H1 (cell line): ENCODE data around the gene TRABD2B. TPM values are rescaled to one million over a fixed set of nuclear protein-coding genes. Genes with fewer than 3 reads are reported as not detected.

ENCODE experiments used
- CTCF ChIA-PET: fragments of 300-600 bp; sonication (Branson Sonifier 250); formaldehyde crosslinking; loops from one replicate; lab custom pipeline; 2021; ENCODE audit not compliant: partially characterized antibody; lab: Charles Lee
- POLR2A ChIA-PET: fragments of 300-600 bp; sonication (Branson Sonifier 250); formaldehyde crosslinking; loops from one replicate; lab custom pipeline; 2021; ENCODE audit warnings: inconsistent platforms; ENCODE audit not compliant: partially characterized antibody; lab: Charles Lee
- DNase-seq, 2 experiments: peaks; one replicate each; pipeline versions ENCODE4 v3.0.0 to v3.0.0-alpha.2; 2010 to 2022; ENCODE audit warnings: low spot score in 2 of 2, low read depth in 1 of 2, mixed read lengths in 1 of 2
- FAIRE-seq: peaks from 2 replicates; lab custom pipeline; 2011; peaks lifted over from hg19 to GRCh38; lab: Jason Lieb, UNC
- H2AFZ ChIP-seq: 2 replicates; pipeline ENCODE4 v1.8.1; 2012; ENCODE audit warnings: low read length, inconsistent platforms
- H2AK5ac ChIP-seq: 2 replicates; pipeline ENCODE4 v1.6.1; 2013; ENCODE audit warnings: low read depth, low read length
- H2BK120ac ChIP-seq: replicated peaks from 2 replicates; pipeline ENCODE3; 2013; ENCODE audit warnings: low read depth, low read length, inconsistent platforms
- H2BK12ac ChIP-seq: 2 replicates; pipeline ENCODE4 v1.6.1; 2013; ENCODE audit warnings: low read depth, low read length
- H2BK15ac ChIP-seq: 2 replicates; pipeline ENCODE4 v1.6.1; 2013; ENCODE audit warnings: low read length
- H2BK20ac ChIP-seq: 2 replicates; pipeline ENCODE4 v1.6.1; 2013; ENCODE audit warnings: low read length
- H2BK5ac ChIP-seq: 2 replicates; pipeline ENCODE4 v1.6.1; 2013; ENCODE audit warnings: low read depth, low read length
- H3K14ac ChIP-seq: 2 replicates; pipeline ENCODE4 v1.6.1; 2013; ENCODE audit warnings: inconsistent platforms; ENCODE audit not compliant: insufficient read length
- H3K18ac ChIP-seq: 2 replicates; pipeline ENCODE4 v1.6.1; 2013; ENCODE audit warnings: low read length; ENCODE audit errors: extremely low read depth
- H3K23ac ChIP-seq: 2 replicates; pipeline ENCODE4 v1.6.1; 2013; ENCODE audit warnings: inconsistent platforms; ENCODE audit not compliant: insufficient read length
- H3K23me2 ChIP-seq: 2 replicates; pipeline ENCODE4 v1.6.1; 2013; ENCODE audit warnings: low read depth, low read length
- H3K27ac ChIP-seq: 2 replicates; pipeline ENCODE4 v1.6.1; 2011; ENCODE audit warnings: low read depth, low read length, inconsistent platforms
- H3K27me3 ChIP-seq, 4 experiments: replicated peaks in 1 of 4; 1 replicate in 1 of 4; 2 replicates in 3 of 4; pipeline versions ENCODE4 v1.6.1 to v1.8.1; 2011 to 2013; ENCODE audit warnings: low read length in 3 of 4, mild to moderate bottlenecking in 3 of 4, inconsistent platforms in 2 of 4, mixed read lengths in 2 of 4, moderate library complexity in 1 of 4; ENCODE audit not compliant: control insufficient read depth in 3 of 4, insufficient read depth in 3 of 4; ENCODE audit errors: extremely low read depth in 1 of 4
- H3K36me3 ChIP-seq, 4 experiments: 2 replicates each; pipeline versions ENCODE4 v1.6.1 to v1.8.1; 2011 to 2013; ENCODE audit warnings: mild to moderate bottlenecking in 4 of 4, low read length in 3 of 4, moderate library complexity in 2 of 4, control low read depth in 1 of 4, inconsistent platforms in 1 of 4; ENCODE audit not compliant: insufficient read depth in 4 of 4, control insufficient read depth in 2 of 4
- H3K4ac ChIP-seq: replicated peaks from 2 replicates; pipeline ENCODE3; 2013; ENCODE audit warnings: low read length, low read depth, mixed read lengths, inconsistent platforms; ENCODE audit not compliant: insufficient read length
- H3K4me1 ChIP-seq, 4 experiments: replicated peaks in 1 of 4; 1 replicate in 1 of 4; 2 replicates in 3 of 4; pipeline versions ENCODE4 v1.6.1 to v1.8.1; 2011 to 2013; ENCODE audit warnings: low read length in 3 of 4, inconsistent platforms in 2 of 4, mixed read lengths in 1 of 4; ENCODE audit not compliant: insufficient read depth in 4 of 4, control insufficient read depth in 3 of 4
- H3K4me2 ChIP-seq, 2 experiments: 2 replicates each; pipeline versions ENCODE4 v1.6.1 to v1.8.1; 2011 to 2013; ENCODE audit warnings: low read depth in 2 of 2, low read length in 2 of 2, control low read depth in 1 of 2, inconsistent platforms in 1 of 2, mild to moderate bottlenecking in 1 of 2; ENCODE audit not compliant: insufficient read depth in 1 of 2
- H3K4me3 ChIP-seq, 4 experiments: fragments of 200-600, 300-600 bp in 1 of 4; sonication (generic), shearing (Covaris generic), sonication (Bioruptor Twin) in 1 of 4; 2 replicates each; pipeline versions ENCODE4 v1.5.1 to v1.8.1; 2011 to 2016; ENCODE audit warnings: low read length in 4 of 4, low read depth in 3 of 4, control low read depth in 2 of 4, inconsistent platforms in 2 of 4, mild to moderate bottlenecking in 2 of 4, mixed read lengths in 1 of 4, moderate library complexity in 1 of 4; ENCODE audit not compliant: insufficient read depth in 2 of 4; ENCODE audit errors: extremely low read depth in 1 of 4
- H3K56ac ChIP-seq: replicated peaks from 2 replicates; pipeline ENCODE3; 2013; ENCODE audit warnings: low read depth, mild to moderate bottlenecking, mixed read lengths, low read length, inconsistent platforms; ENCODE audit not compliant: insufficient read length
- H3K79me1 ChIP-seq: 2 replicates; pipeline ENCODE4 v1.6.1; 2013; ENCODE audit warnings: low read depth, low read length, control low read depth
- H3K79me2 ChIP-seq, 2 experiments: 2 replicates each; pipeline versions ENCODE4 v1.6.1 to v1.8.1; 2012 to 2013; ENCODE audit warnings: low read length in 2 of 2, mild to moderate bottlenecking in 2 of 2, inconsistent platforms in 1 of 2; ENCODE audit not compliant: insufficient read depth in 2 of 2, control insufficient read depth in 1 of 2
- H3K9ac ChIP-seq, 4 experiments: replicated peaks in 1 of 4; 1 replicate in 1 of 4; 2 replicates in 3 of 4; pipeline versions ENCODE4 v1.6.1 to v1.8.1; 2011 to 2013; ENCODE audit warnings: low read depth in 3 of 4, low read length in 3 of 4, control low read depth in 2 of 4, mild to moderate bottlenecking in 2 of 4, moderate library complexity in 2 of 4, inconsistent platforms in 1 of 4; ENCODE audit errors: extremely low read depth in 1 of 4
- H3K9me3 ChIP-seq, 2 experiments: 2 replicates each; pipeline versions ENCODE4 v1.6.1 to v1.8.1; 2012 to 2013; ENCODE audit warnings: mild to moderate bottlenecking in 2 of 2, moderate library complexity in 2 of 2, control low read depth in 1 of 2, inconsistent platforms in 1 of 2, low read depth in 1 of 2, low read length in 1 of 2, mixed read lengths in 1 of 2; ENCODE audit not compliant: insufficient read depth in 2 of 2
- H4K20me1 ChIP-seq, 2 experiments: replicated peaks in 1 of 2; 2 replicates each; pipeline versions ENCODE3 to v1.8.1; 2011 to 2013; ENCODE audit warnings: inconsistent platforms in 2 of 2, low read length in 2 of 2, mild to moderate bottlenecking in 1 of 2; ENCODE audit not compliant: insufficient read depth in 2 of 2, control insufficient read depth in 1 of 2
- H4K5ac ChIP-seq: 2 replicates; pipeline ENCODE4 v1.6.1; 2013; ENCODE audit warnings: low read length, low read depth, mixed read lengths, inconsistent platforms; ENCODE audit not compliant: insufficient read length
- H4K8ac ChIP-seq: 2 replicates; pipeline ENCODE4 v1.8.0; 2013; ENCODE audit warnings: mild to moderate bottlenecking, moderate library complexity, low read length, inconsistent platforms; ENCODE audit not compliant: insufficient read depth; ENCODE audit errors: extremely low read depth
- H4K91ac ChIP-seq: replicated peaks from 2 replicates; pipeline ENCODE3; 2013; ENCODE audit warnings: low read length, mixed read lengths, inconsistent platforms; ENCODE audit not compliant: insufficient read length
- BRCA1 ChIP-seq: IDR thresholded peaks from 2 replicates; pipeline ENCODE4 v1.6.1; 2012; ENCODE audit warnings: low read depth, low read length, improper control_type of control experiment
- CREB1 ChIP-seq: IDR thresholded peaks from 2 replicates; pipeline ENCODE4 v1.6.1; 2012; ENCODE audit warnings: inconsistent platforms
- SP1 ChIP-seq: IDR thresholded peaks from 2 replicates; pipeline ENCODE4 v1.6.1; 2011; ENCODE audit warnings: low read depth, low read length
- WGBS, 2 experiments: shearing (Covaris generic) in 1 of 2; methylation state at CpG; one replicate each; pipeline versions ENCODE4 v1.1.6 to v1.1.7; 2013 to 2015; ENCODE audit warnings: low lambda C conversion rate in 2 of 2, mixed read lengths in 2 of 2, inconsistent platforms in 1 of 2, low coverage in 1 of 2, missing lambda C conversion rate in 1 of 2; ENCODE audit not compliant: insufficient replicate concordance in 2 of 2, insufficient coverage in 1 of 2, insufficient read length in 1 of 2; ENCODE audit errors: extremely low coverage in 1 of 2, missing lambda C conversion rate in 1 of 2; 5-methylcytosine and 5-hydroxymethylcytosine counted together
- polyA plus RNA-seq, 7 experiments: library from polyadenylated mRNA; depleted of rRNA in 3 of 7; stranded (reverse) in 5 of 7; unstranded in 2 of 7; fragments of >200 nt in 5 of 7; fragments of 200-250 nt in 2 of 7; gene quantifications; 1 replicate in 5 of 7; 2 replicates in 1 of 7; 4 replicates in 1 of 7; pipeline versions ENCODE4 v1.2.1 to v1.2.3, GENCODE V29; 2011 to 2013; ENCODE audit warnings: missing spikeins in 2 of 7, mixed read lengths in 2 of 7
- total RNA-seq: library from RNA; stranded (reverse); fragmentation: NEBNext Ultra II Directional; extraction: Animal tissue kit (Norgen Biotek cat#: 25700); gene quantifications from 2 replicates; pipeline ENCODE4 v1.2.1, GENCODE V29; 2021
- TF ChIP-seq, protein P1 (sequence below): IDR thresholded peaks from 2 replicates; pipeline ENCODE4 v1.6.1; 2011; ENCODE audit warnings: low read length, improper control_type of control experiment

TRABD2B gene
- total and polyA plus RNA-seq, 2 of the 8 experiments (the other 6 are each of a cell fraction or from before 2014, with no cell fraction given), result 0.95 to 3.4 TPM

DNA sequence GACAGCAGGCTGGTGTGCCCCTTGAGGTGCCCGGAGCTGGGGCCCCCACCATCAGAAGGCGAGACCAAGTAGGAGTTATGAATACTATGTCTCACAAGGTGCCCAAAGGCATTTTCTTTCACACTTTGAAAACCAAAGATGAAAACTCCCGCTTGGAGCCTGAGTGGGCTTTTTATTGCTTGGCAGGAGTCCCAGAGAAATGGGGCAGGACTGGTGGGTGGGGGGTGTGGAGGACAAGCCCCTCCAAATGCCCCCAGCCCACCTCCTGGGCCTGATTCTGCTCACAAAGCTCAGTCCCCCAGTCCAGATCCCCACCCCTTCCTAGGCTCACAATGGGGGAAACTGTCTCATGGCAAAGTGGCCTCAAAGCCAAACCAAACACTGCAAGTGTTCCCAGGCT lies 227.9 kb downstream of the TRABD2B start:
- no peaks in the 10 kb centered on the region for H3K9me3 ChIP-seq
- 0 out of 7 replicates have a peak, but pooled peaks cover 0 to 3% (median 0%) of the 10 kb centered on the region in 4 experiments for H3K4me1 ChIP-seq
- H4K8ac ChIP-seq, result no peak overlapping the region
- H2AFZ ChIP-seq, result no peak overlapping the region
- H3K23ac ChIP-seq, result no peak overlapping the region
- no peak overlapping the region for H3K27ac ChIP-seq
- no peak overlapping the region for H3K18ac ChIP-seq
- H2BK15ac ChIP-seq, result no peak overlapping the region
- H2AK5ac ChIP-seq, result no peak overlapping the region
- H3K4me3 ChIP-seq, result no peak overlapping the region
- no peaks in the 10 kb centered on the region for H3K79me1 ChIP-seq
- no peaks in the 10 kb centered on the region for H3K23me2 ChIP-seq
- no peak for TF ChIP-seq SP1
- no peak for TF ChIP-seq BRCA1
- TF ChIP-seq, protein P1, sequence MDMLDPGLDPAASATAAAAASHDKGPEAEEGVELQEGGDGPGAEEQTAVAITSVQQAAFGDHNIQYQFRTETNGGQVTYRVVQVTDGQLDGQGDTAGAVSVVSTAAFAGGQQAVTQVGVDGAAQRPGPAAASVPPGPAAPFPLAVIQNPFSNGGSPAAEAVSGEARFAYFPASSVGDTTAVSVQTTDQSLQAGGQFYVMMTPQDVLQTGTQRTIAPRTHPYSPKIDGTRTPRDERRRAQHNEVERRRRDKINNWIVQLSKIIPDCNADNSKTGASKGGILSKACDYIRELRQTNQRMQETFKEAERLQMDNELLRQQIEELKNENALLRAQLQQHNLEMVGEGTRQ, result no peak
- no peak for TF ChIP-seq CREB1
- FAIRE-seq, result no peak
- H3K9ac ChIP-seq, result no peak overlapping the region
- POLR2A ChIA-PET, result interaction anchor here (0.7 kb wide), 1 partner anchor 46 kb away, joined by 4 read pairs; no protein-coding TSS in a partner anchor
- no peak for DNase-seq
- H3K14ac ChIP-seq, result no peak overlapping the region
- no peaks in the 10 kb centered on the region; a peak in 1 of 7 replicates for H3K27me3 ChIP-seq
- H4K20me1 ChIP-seq, result no peaks in the 10 kb centered on the region
- H3K4me2 ChIP-seq, result no peak overlapping the region
- WGBS, 2 experiments, result 91% methylated on average over 3 of the region's 3 CpGs; no CpG with 5 or more reads in 1 of the 2 experiments
- no peak overlapping the region for H2BK120ac ChIP-seq
- H3K79me2 ChIP-seq, result no peaks in the 10 kb centered on the region
- H3K4ac ChIP-seq, result no peak overlapping the region
- no peak overlapping the region for H4K91ac ChIP-seq
- H4K5ac ChIP-seq, result no peak overlapping the region
- H3K56ac ChIP-seq, result no peak overlapping the region
- H3K36me3 ChIP-seq, result no peaks in the 10 kb centered on the region
- H2BK12ac ChIP-seq, result no peak overlapping the region
- CTCF ChIA-PET, result interaction anchor here (0.6 to 3.3 kb wide), 4 partner anchors 11 to 178 kb away, joined by 3 to 12 read pairs (median 6); no protein-coding TSS in a partner anchor
- no peak overlapping the region for H2BK20ac ChIP-seq
- H2BK5ac ChIP-seq, result no peak overlapping the region
